A673 (cell line): ENCODE results near the gene TCF12.

ENCODE experiments used
- EZH2 ChIP-seq: fragments of 200-600 bp; sonication (generic); IDR thresholded peaks from 2 replicates; pipeline ENCODE4 v1.6.1; 2017; ENCODE audit warnings: borderline replicate concordance, low read depth, mild to moderate bottlenecking, mixed read lengths, antibody characterized with exemption, low read length; ENCODE audit not compliant: poor library complexity, severe bottlenecking
- TF ChIP-seq, protein P1 (sequence below): fragments of 300-800, 200-600 bp; sonication (generic); conservative IDR thresholded peaks from 2 replicates; pipeline ENCODE4 v1.5.1; 2017; ENCODE audit warnings: low read depth, mild to moderate bottlenecking, antibody characterized with exemption, low read length, moderate library complexity, mixed read lengths

DNA sequence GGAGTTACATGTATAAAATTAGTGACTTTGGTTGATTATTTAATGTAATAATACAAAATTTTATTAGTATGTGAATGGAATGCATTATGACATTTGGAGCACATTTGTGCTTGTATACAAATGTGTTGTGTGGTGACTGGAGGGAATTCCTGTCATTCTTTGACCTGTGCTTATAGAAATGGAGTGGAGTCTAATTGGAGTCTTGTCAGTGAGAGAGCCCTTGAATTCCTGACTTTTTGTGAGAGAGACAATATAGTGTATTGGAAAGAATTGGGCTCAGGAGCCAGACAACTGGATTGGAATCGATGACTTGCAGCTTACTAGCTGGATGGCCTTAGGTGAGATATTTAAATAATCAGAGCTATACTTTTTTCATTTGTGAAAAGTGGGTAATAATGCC lies 9.4 kb downstream of the TCF12 start:
- TF ChIP-seq EZH2 = no peak
- TF ChIP-seq, protein P1, sequence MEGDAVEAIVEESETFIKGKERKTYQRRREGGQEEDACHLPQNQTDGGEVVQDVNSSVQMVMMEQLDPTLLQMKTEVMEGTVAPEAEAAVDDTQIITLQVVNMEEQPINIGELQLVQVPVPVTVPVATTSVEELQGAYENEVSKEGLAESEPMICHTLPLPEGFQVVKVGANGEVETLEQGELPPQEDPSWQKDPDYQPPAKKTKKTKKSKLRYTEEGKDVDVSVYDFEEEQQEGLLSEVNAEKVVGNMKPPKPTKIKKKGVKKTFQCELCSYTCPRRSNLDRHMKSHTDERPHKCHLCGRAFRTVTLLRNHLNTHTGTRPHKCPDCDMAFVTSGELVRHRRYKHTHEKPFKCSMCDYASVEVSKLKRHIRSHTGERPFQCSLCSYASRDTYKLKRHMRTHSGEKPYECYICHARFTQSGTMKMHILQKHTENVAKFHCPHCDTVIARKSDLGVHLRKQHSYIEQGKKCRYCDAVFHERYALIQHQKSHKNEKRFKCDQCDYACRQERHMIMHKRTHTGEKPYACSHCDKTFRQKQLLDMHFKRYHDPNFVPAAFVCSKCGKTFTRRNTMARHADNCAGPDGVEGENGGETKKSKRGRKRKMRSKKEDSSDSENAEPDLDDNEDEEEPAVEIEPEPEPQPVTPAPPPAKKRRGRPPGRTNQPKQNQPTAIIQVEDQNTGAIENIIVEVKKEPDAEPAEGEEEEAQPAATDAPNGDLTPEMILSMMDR = no peak
